ENCODE measurements around the gene KIF23. TPM values are rescaled to one million over a fixed set of nuclear protein-coding genes. Genes with fewer than 3 reads are reported as not detected.
"Not testable (repeated sequence)": the region's sequence is repeated elsewhere in the genome, so short reads cannot be mapped to it uniquely, and the experiment has no call there.

The KIF23 gene
- total and polyA plus RNA-seq, 2 donors, result 2.9 to 31.4 TPM

DNA sequence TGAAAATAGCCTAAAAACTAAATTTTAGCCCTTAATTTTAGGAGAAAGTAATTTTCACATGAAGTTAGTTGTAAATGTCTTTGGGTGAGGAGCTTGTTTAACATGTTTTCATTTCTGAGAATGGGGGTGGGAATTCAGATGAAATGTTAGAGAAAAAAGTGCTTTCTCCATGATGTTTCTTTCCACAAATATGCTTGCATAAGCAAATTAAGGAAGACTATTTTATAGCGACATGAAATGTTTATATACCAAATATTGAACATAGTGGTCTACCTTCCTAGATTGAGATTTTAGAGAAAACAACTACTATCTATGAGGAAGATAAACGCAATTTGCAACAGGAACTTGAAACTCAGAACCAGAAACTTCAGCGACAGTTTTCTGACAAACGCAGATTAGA, 25.5 kb downstream of the KIF23 start:
- H3K27ac ChIP-seq (ENCODE audit: low read depth in 1 of 2, low read length in 1 of 2), result no peak overlapping the region
- no peak overlapping the region for H3K4me3 ChIP-seq (ENCODE audit: low read length in 2 of 2)
- peaks cover 20 to 70% of the 10 kb centered on the region in 2 donors for H3K36me3 ChIP-seq (ENCODE audit: control insufficient read depth in 2 of 2, insufficient read depth in 2 of 2, low read length in 1 of 2)
- WGBS, result 98% methylated on average over 4 of the region's 4 CpGs
- H3K9me3 ChIP-seq (ENCODE audit: control insufficient read depth in 2 of 2, insufficient read depth in 1 of 2, low read length in 1 of 2), result no peaks in the 10 kb centered on the region
- no peaks in the 10 kb centered on the region for H3K4me1 ChIP-seq (ENCODE audit: control insufficient read depth in 2 of 2, insufficient read depth in 2 of 2, low read length in 2 of 2)
- no peak for DNase-seq (ENCODE audit: low read depth in 6 of 9, low spot score in 9 of 9)
- H3K27me3 ChIP-seq (ENCODE audit: control insufficient read depth in 2 of 2, insufficient read depth in 1 of 2, low read length in 1 of 2), result no peaks in the 10 kb centered on the region

GRCh38 chr15:69443032-69443611, 29.0 kb downstream of the KIF23 start:
- Histone ChIP-seq H3K4me3 (ENCODE audit: low read length in 2 of 2) (no peak overlapping the region), H3K36me3 (ENCODE audit: control insufficient read depth in 2 of 2, insufficient read depth in 2 of 2, low read length in 1 of 2) (peaks cover 23 to 73% of the 10 kb centered on the region in 2 donors), H3K4me1 (ENCODE audit: control insufficient read depth in 2 of 2, insufficient read depth in 2 of 2, low read length in 2 of 2) (no peaks in the 10 kb centered on the region), H3K27ac (ENCODE audit: low read depth in 1 of 2, low read length in 1 of 2) (no peak overlapping the region), H3K9me3 (ENCODE audit: control insufficient read depth in 2 of 2, insufficient read depth in 1 of 2, low read length in 1 of 2) (no peaks in the 10 kb centered on the region), H3K27me3 (ENCODE audit: control insufficient read depth in 2 of 2, insufficient read depth in 1 of 2, low read length in 1 of 2) (no peaks in the 10 kb centered on the region)
- DNase-seq (ENCODE audit: low read depth in 6 of 9, low spot score in 9 of 9), result peak in 1 of 9 donors; percentile 15
- WGBS, result 93% methylated on average over 5 of the region's 5 CpGs

GRCh38 chr15:69444686-69445085, 30.5 kb downstream of the KIF23 start:
- no peak for DNase-seq (ENCODE audit: low read depth in 6 of 9, low spot score in 9 of 9)
- Histone ChIP-seq H3K4me3 (ENCODE audit: low read length in 2 of 2) (no peak overlapping the region), H3K9me3 (ENCODE audit: control insufficient read depth in 2 of 2, insufficient read depth in 1 of 2, low read length in 1 of 2) (no peaks in the 10 kb centered on the region), H3K4me1 (ENCODE audit: control insufficient read depth in 2 of 2, insufficient read depth in 2 of 2, low read length in 2 of 2) (no peaks in the 10 kb centered on the region), H3K27me3 (ENCODE audit: control insufficient read depth in 2 of 2, insufficient read depth in 1 of 2, low read length in 1 of 2) (no peaks in the 10 kb centered on the region), H3K27ac (ENCODE audit: low read depth in 1 of 2, low read length in 1 of 2) (no peak overlapping the region), H3K36me3 (ENCODE audit: control insufficient read depth in 2 of 2, insufficient read depth in 2 of 2, low read length in 1 of 2) (peaks cover 15 to 63% of the 10 kb centered on the region in 2 donors)
- WGBS, result 95% methylated on average over 7 of the region's 7 CpGs

GRCh38 chr15:69446953-69447352, 32.8 kb downstream of the KIF23 start:
- WGBS, result 98% methylated on average over 2 of the region's 2 CpGs
- Histone ChIP-seq H3K4me3 (ENCODE audit: low read length in 2 of 2) (no peak overlapping the region), H3K9me3 (ENCODE audit: control insufficient read depth in 2 of 2, insufficient read depth in 1 of 2, low read length in 1 of 2) (no peaks in the 10 kb centered on the region), H3K27me3 (ENCODE audit: control insufficient read depth in 2 of 2, insufficient read depth in 1 of 2, low read length in 1 of 2) (no peaks in the 10 kb centered on the region), H3K36me3 (ENCODE audit: control insufficient read depth in 2 of 2, insufficient read depth in 2 of 2, low read length in 1 of 2) (peaks cover 11 to 48% of the 10 kb centered on the region in 2 donors), H3K27ac (ENCODE audit: low read depth in 1 of 2, low read length in 1 of 2) (no peak overlapping the region), H3K4me1 (ENCODE audit: control insufficient read depth in 2 of 2, insufficient read depth in 2 of 2, low read length in 2 of 2) (peaks cover 0 to 2% of the 10 kb centered on the region in 2 donors)
- DNase-seq (ENCODE audit: low read depth in 6 of 9, low spot score in 9 of 9), result no peak

DNA sequence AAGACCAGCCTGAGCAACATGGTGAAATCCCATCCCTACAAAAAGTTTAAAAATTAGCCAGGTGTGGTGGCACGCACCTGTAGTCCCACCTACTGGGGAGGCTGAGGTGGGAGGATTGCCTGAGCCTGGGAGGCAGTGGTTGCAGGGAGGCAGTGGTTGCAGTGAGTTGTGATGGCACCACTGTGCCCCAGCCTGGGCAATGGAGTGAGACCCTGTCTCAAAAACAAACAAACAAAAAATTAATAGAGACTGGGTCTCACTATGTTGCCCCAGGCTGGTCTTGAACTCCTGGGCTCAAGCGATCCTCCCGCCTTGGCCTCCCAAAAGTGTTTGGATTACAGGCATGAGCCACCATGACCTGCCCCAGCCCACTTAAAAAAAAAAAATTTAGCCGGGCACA, 36.1 kb downstream of the KIF23 start:
- not testable (repeated sequence) for H3K4me3 ChIP-seq (ENCODE audit: low read length in 2 of 2); DNase-seq (ENCODE audit: low read depth in 6 of 9, low spot score in 9 of 9); H3K9me3 ChIP-seq (ENCODE audit: control insufficient read depth in 2 of 2, insufficient read depth in 1 of 2, low read length in 1 of 2); H3K27ac ChIP-seq (ENCODE audit: low read depth in 1 of 2, low read length in 1 of 2); H3K27me3 ChIP-seq (ENCODE audit: control insufficient read depth in 2 of 2, insufficient read depth in 1 of 2, low read length in 1 of 2)
- WGBS, result 97% methylated on average over 4 of the region's 4 CpGs
- Histone ChIP-seq H3K4me1 (ENCODE audit: control insufficient read depth in 2 of 2, insufficient read depth in 2 of 2, low read length in 2 of 2) (peaks cover 2 to 15% of the 10 kb centered on the region in 2 donors), H3K36me3 (ENCODE audit: control insufficient read depth in 2 of 2, insufficient read depth in 2 of 2, low read length in 1 of 2) (peaks cover 14 to 35% of the 10 kb centered on the region in 2 donors)

GRCh38 chr15:69450968-69451695, 37.0 kb downstream of the KIF23 start:
- DNase-seq (ENCODE audit: low read depth in 6 of 9, low spot score in 9 of 9), result no peak
- Histone ChIP-seq H3K27me3 (ENCODE audit: control insufficient read depth in 2 of 2, insufficient read depth in 1 of 2, low read length in 1 of 2) (no peaks in the 10 kb centered on the region), H3K4me3 (ENCODE audit: low read length in 2 of 2) (no peak overlapping the region), H3K4me1 (ENCODE audit: control insufficient read depth in 2 of 2, insufficient read depth in 2 of 2, low read length in 2 of 2) (peaks cover 2 to 15% of the 10 kb centered on the region in 2 donors), H3K27ac (ENCODE audit: low read depth in 1 of 2, low read length in 1 of 2) (peak overlapping the region in 1 of 2 donors; percentile 98), H3K9me3 (ENCODE audit: control insufficient read depth in 2 of 2, insufficient read depth in 1 of 2, low read length in 1 of 2) (no peaks in the 10 kb centered on the region), H3K36me3 (ENCODE audit: control insufficient read depth in 2 of 2, insufficient read depth in 2 of 2, low read length in 1 of 2) (peaks cover 16 to 40% of the 10 kb centered on the region in 2 donors)
- WGBS, result 97% methylated on average over 12 of the region's 12 CpGs

DNA sequence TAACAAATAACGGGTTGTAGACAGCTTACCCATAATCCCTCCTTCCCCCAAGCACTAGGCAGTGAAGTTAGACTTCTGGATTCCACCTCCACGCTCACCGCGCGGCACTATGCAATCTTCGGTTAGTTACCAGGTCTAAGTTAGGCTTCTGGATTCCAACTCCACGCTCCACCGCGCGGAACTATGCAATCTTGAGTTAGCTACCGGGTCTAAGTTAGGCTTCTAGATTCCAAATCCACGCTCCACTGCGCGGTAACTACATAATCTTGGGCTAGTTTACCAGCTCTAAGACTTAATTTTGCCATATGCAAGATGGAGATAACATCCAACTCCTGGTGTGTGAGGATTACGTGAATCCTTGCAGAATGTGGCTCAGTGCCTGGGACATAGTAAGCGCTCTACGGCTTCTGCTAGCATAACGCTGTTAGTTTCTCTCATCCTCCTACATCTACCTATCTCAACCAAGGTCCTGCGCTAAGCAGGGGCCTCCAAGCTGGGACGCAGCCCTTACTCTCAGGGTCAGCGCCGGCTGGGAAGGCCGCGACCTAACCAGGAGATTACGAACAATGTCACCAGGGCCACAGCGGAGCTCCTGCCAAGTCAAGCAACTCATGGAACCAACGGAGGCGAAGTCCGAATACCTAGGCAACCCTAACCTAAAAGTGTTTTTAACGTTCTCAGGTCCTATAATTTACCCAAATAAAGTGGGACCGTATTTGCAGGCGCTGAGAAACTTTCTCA, 38.0 kb downstream of the KIF23 start:
- Histone ChIP-seq H3K27me3 (ENCODE audit: control insufficient read depth in 2 of 2, insufficient read depth in 1 of 2, low read length in 1 of 2) (no peaks in the 10 kb centered on the region), H3K36me3 (ENCODE audit: control insufficient read depth in 2 of 2, insufficient read depth in 2 of 2, low read length in 1 of 2) (peaks cover 15 to 40% of the 10 kb centered on the region in 2 donors), H3K4me3 (ENCODE audit: low read length in 2 of 2) (peak overlapping the region; percentile 84 to 91), H3K27ac (ENCODE audit: low read depth in 1 of 2, low read length in 1 of 2) (peak overlapping the region; percentile 98), H3K4me1 (ENCODE audit: control insufficient read depth in 2 of 2, insufficient read depth in 2 of 2, low read length in 2 of 2) (peaks cover 2 to 15% of the 10 kb centered on the region in 2 donors), H3K9me3 (ENCODE audit: control insufficient read depth in 2 of 2, insufficient read depth in 1 of 2, low read length in 1 of 2) (no peaks in the 10 kb centered on the region)
- DNase-seq (ENCODE audit: low read depth in 6 of 9, low spot score in 9 of 9), result peak in 5 of 9 donors; percentile 27 to 59 (median 50)
- 9% methylated on average over 32 of the region's 32 CpGs for WGBS

GRCh38 chr15:69452692-69453521, 38.8 kb downstream of the KIF23 start, which contains the start of gene RPLP1:
Gene RPLP1, plus strand, starts transcription at chr15:69452818. Its CDS starts 131 bp downstream, at chr15:69452949.
- peaks cover 2 to 15% of the 10 kb centered on the region in 2 donors for H3K4me1 ChIP-seq (ENCODE audit: control insufficient read depth in 2 of 2, insufficient read depth in 2 of 2, low read length in 2 of 2)

More at GRCh38 chr15:69452692-69453521, 38.8 kb downstream of the KIF23 start, which contains the start of gene RPLP1:
- DNase-seq (ENCODE audit: low read depth in 6 of 9, low spot score in 9 of 9), result peak; percentile 91 to 98 (median 96)
- Histone ChIP-seq H3K36me3 (ENCODE audit: control insufficient read depth in 2 of 2, insufficient read depth in 2 of 2, low read length in 1 of 2) (peaks cover 15 to 40% of the 10 kb centered on the region in 2 donors), H3K27me3 (ENCODE audit: control insufficient read depth in 2 of 2, insufficient read depth in 1 of 2, low read length in 1 of 2) (no peaks in the 10 kb centered on the region), H3K4me3 (ENCODE audit: low read length in 2 of 2) (peak within 1 kb of the TSS; percentile 84 to 91), H3K27ac (ENCODE audit: low read depth in 1 of 2, low read length in 1 of 2) (peak within 1 kb of the TSS; percentile 98), H3K9me3 (ENCODE audit: control insufficient read depth in 2 of 2, insufficient read depth in 1 of 2, low read length in 1 of 2) (no peaks in the 10 kb centered on the region)
- under 1% methylated on average over 77 of the region's 77 CpGs for WGBS
